K562 (cell line): ENCODE data around the gene FIZ1. TPM values are rescaled to one million over a fixed set of nuclear protein-coding genes. Genes with fewer than 3 reads are reported as not detected.
A peak's percentile ranks its signal among the peaks of the same experiment; 100 is the strongest.

ENCODE experiments used
- BMI1 ChIP-seq: fragments of 150-350 bp; IDR thresholded peaks from 2 replicates; pipeline ENCODE4 v1.6.1; 2014; ENCODE audit warnings: low read length
- BRF1 ChIP-seq: IDR thresholded peaks from 3 replicates; pipeline ENCODE4 v1.6.1; 2011; ENCODE audit warnings: borderline replicate concordance, mild to moderate bottlenecking; ENCODE audit not compliant: insufficient read length; ENCODE audit errors: extremely low read depth
- CHD2 ChIP-seq: IDR thresholded peaks from 2 replicates; pipeline ENCODE4 v1.6.1; 2011; ENCODE audit warnings: low read depth, low read length
- CTCFL ChIP-seq: IDR thresholded peaks from 2 replicates; pipeline ENCODE4 v1.6.1; 2011; ENCODE audit warnings: borderline replicate concordance, low read depth, mild to moderate bottlenecking, moderate library complexity, low read length; ENCODE audit not compliant: insufficient read depth, poor library complexity, severe bottlenecking
- EHMT2 ChIP-seq: fragments of 450-650 bp; IDR thresholded peaks from 2 replicates; pipeline ENCODE4 v1.6.1; 2018; ENCODE audit warnings: antibody characterized with exemption
- HLTF ChIP-seq: fragments of 450-650 bp; IDR thresholded peaks from 2 replicates; pipeline ENCODE4 v1.6.1; 2016
- MAZ ChIP-seq, 2 experiments: fragments of 450-650 bp in 1 of 2; sonication (generic) in 1 of 2; formaldehyde crosslinking; IDR thresholded peaks in 1 of 2; conservative IDR thresholded peaks in 1 of 2; 2 replicates each; pipeline versions ENCODE4 v1.4.0 to v1.5.0; 2020; ENCODE audit warnings: mild to moderate bottlenecking in 1 of 2, missing genetic modification reagents in 1 of 2
- NFIC ChIP-seq: fragments of 450-650 bp; IDR thresholded peaks from 2 replicates; pipeline ENCODE4 v1.6.1; 2017; ENCODE audit warnings: mild to moderate bottlenecking, inconsistent platforms
- NR2F6 ChIP-seq: fragments of 450-650 bp; formaldehyde crosslinking; IDR thresholded peaks from 2 replicates; pipeline ENCODE4 v1.4.0; 2020; ENCODE audit warnings: mild to moderate bottlenecking
- POU5F1 ChIP-seq: fragments of 150-350 bp; IDR thresholded peaks from 2 replicates; pipeline ENCODE4 v1.6.1; 2014; ENCODE audit warnings: borderline replicate concordance, low read length, low read depth, mild to moderate bottlenecking; ENCODE audit not compliant: partially characterized antibody
- SRSF7 ChIP-seq: fragments of 200-400 bp; formaldehyde crosslinking; optimal IDR thresholded peaks from 2 replicates; pipeline ENCODE3; 2017; ENCODE audit warnings: mild to moderate bottlenecking, low read depth, low read length
- TAF1 ChIP-seq: IDR thresholded peaks from 2 replicates; pipeline ENCODE4 v1.6.1; 2011; ENCODE audit warnings: mild to moderate bottlenecking, low read length, moderate library complexity; ENCODE audit not compliant: insufficient read depth, control insufficient read depth, severe bottlenecking; ENCODE audit errors: extremely low read depth
- XRCC3 ChIP-seq: fragments of 450-650 bp; IDR thresholded peaks from 2 replicates; pipeline ENCODE4 v1.6.1; 2017; ENCODE audit warnings: mild to moderate bottlenecking, moderate library complexity
- ZNF175 ChIP-seq: fragments of 200-800 bp; sonication (Bioruptor generic); IDR thresholded peaks from 2 replicates; pipeline ENCODE4 v1.6.1; 2016; ENCODE audit warnings: low read depth, mild to moderate bottlenecking, missing genetic modification characterization, missing compliant biosample characterization
- ZNF263 ChIP-seq: sonication (generic); formaldehyde crosslinking; IDR thresholded peaks from 2 replicates; pipeline ENCODE4 v1.8.0; 2022; ENCODE audit warnings: mild to moderate bottlenecking, missing genetic modification reagents, borderline replicate concordance
- ZNF436 ChIP-seq: fragments of 250-450, 450-650 bp; sonication (Bioruptor Pico); formaldehyde crosslinking; IDR thresholded peaks from 2 replicates; pipeline ENCODE4 v1.7.0; 2020; ENCODE audit warnings: mild to moderate bottlenecking
- ZNF696 ChIP-seq: fragments of 250-450 bp; sonication (Bioruptor Pico); conservative IDR thresholded peaks from 2 replicates; pipeline ENCODE4 v1.4.0; 2020; ENCODE audit warnings: mild to moderate bottlenecking, moderate library complexity
- polyA plus RNA-seq, 8 experiments: library from polyadenylated mRNA; depleted of rRNA in 4 of 8; stranded (reverse) in 5 of 8; unstranded in 3 of 8; fragments of >200 nt; fragmentation: Nextera tagmentation in 2 of 8; fragmentation: Illumina TruSeq in 1 of 8; extraction: Ambion mirVana in 2 of 8; extraction: Trizol in 1 of 8; gene quantifications; 2 replicates each; pipeline versions ENCODE4 v1.2.1 to v1.2.3, GENCODE V29; 2011 to 2014; ENCODE audit warnings: inconsistent platforms in 1 of 8, missing spikeins in 1 of 8
- total RNA-seq, 7 experiments: library from RNA; depleted of rRNA in 6 of 7; stranded (reverse); fragments of >200 nt in 6 of 7; fragmentation: Illumina TruSeq in 2 of 7; extraction: Trizol in 2 of 7; gene quantifications; 2 replicates each; pipeline versions ENCODE4 v1.2.1 to v1.2.3, GENCODE V29; 2011 to 2021; ENCODE audit warnings: low replicate concordance in 1 of 7
- TF ChIP-seq, protein P1 (sequence below): sonication (generic); formaldehyde crosslinking; IDR thresholded peaks from 2 replicates; pipeline ENCODE4 v1.8.0; 2023; ENCODE audit warnings: missing genetic modification reagents, mild to moderate bottlenecking, borderline replicate concordance
- TF ChIP-seq, protein P2 (sequence below): sonication (generic); formaldehyde crosslinking; IDR thresholded peaks from 2 replicates; pipeline ENCODE4 v1.8.1; 2023; ENCODE audit warnings: mild to moderate bottlenecking, missing genetic modification reagents

The FIZ1 gene
- total and polyA plus RNA-seq, 9 of the 15 experiments (the other 6 are each of a cell fraction or from before 2014, with no cell fraction given) = 0.79 to 17.5 (median 5.5) TPM

DNA sequence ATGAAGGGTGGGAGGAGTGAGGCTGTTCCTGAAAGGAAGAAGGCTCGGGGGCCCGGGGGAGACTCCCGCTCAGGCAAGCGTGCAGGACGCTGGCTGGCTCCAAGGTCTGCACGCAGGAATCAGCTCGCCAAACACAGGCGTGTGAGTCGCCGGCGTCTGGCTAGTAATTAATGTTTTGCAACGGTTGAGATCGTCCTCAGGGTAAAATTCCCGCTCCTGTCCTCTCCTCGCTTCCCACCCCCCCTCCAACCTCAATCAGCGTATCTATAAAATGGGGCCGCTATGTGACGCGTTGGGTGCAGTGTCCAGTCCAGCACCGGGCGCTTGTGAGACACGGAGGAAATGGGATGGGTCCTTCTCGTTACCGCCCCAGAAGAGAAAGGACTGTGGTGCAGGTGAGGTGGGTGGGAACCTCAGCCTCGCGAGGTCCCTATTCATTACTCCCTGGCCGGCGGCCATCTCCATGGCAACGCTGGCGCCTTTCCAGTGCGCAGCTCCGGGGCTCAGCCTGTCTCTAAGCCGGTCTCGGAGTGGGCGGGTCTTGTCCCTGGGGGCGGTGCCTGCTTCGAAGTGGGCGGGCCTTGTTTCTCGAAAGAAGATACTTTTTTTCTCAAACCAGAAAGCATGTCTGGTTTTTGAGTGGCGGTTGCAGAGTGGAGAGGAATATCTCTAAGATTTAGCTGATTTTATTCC is 12.2 kb downstream of the FIZ1 start (continued):
- TF ChIP-seq, protein P1, sequence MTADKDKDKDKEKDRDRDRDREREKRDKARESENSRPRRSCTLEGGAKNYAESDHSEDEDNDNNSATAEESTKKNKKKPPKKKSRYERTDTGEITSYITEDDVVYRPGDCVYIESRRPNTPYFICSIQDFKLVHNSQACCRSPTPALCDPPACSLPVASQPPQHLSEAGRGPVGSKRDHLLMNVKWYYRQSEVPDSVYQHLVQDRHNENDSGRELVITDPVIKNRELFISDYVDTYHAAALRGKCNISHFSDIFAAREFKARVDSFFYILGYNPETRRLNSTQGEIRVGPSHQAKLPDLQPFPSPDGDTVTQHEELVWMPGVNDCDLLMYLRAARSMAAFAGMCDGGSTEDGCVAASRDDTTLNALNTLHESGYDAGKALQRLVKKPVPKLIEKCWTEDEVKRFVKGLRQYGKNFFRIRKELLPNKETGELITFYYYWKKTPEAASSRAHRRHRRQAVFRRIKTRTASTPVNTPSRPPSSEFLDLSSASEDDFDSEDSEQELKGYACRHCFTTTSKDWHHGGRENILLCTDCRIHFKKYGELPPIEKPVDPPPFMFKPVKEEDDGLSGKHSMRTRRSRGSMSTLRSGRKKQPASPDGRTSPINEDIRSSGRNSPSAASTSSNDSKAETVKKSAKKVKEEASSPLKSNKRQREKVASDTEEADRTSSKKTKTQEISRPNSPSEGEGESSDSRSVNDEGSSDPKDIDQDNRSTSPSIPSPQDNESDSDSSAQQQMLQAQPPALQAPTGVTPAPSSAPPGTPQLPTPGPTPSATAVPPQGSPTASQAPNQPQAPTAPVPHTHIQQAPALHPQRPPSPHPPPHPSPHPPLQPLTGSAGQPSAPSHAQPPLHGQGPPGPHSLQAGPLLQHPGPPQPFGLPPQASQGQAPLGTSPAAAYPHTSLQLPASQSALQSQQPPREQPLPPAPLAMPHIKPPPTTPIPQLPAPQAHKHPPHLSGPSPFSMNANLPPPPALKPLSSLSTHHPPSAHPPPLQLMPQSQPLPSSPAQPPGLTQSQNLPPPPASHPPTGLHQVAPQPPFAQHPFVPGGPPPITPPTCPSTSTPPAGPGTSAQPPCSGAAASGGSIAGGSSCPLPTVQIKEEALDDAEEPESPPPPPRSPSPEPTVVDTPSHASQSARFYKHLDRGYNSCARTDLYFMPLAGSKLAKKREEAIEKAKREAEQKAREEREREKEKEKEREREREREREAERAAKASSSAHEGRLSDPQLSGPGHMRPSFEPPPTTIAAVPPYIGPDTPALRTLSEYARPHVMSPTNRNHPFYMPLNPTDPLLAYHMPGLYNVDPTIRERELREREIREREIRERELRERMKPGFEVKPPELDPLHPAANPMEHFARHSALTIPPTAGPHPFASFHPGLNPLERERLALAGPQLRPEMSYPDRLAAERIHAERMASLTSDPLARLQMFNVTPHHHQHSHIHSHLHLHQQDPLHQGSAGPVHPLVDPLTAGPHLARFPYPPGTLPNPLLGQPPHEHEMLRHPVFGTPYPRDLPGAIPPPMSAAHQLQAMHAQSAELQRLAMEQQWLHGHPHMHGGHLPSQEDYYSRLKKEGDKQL = no peak
- TF ChIP-seq SRSF7 = no peak
- TF ChIP-seq, protein P2, sequence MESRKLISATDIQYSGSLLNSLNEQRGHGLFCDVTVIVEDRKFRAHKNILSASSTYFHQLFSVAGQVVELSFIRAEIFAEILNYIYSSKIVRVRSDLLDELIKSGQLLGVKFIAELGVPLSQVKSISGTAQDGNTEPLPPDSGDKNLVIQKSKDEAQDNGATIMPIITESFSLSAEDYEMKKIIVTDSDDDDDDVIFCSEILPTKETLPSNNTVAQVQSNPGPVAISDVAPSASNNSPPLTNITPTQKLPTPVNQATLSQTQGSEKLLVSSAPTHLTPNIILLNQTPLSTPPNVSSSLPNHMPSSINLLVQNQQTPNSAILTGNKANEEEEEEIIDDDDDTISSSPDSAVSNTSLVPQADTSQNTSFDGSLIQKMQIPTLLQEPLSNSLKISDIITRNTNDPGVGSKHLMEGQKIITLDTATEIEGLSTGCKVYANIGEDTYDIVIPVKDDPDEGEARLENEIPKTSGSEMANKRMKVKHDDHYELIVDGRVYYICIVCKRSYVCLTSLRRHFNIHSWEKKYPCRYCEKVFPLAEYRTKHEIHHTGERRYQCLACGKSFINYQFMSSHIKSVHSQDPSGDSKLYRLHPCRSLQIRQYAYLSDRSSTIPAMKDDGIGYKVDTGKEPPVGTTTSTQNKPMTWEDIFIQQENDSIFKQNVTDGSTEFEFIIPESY (CRISPR knock-in tag) = 0 out of 2 replicates have a peak, but pooled peaks have one; percentile 16
- TF ChIP-seq XRCC3 = no peak
- peak; percentile 87 for TF ChIP-seq CHD2
- no peak for TF ChIP-seq ZNF696 (CRISPR knock-in tag)
- TF ChIP-seq EHMT2 = no peak
- no peak for TF ChIP-seq ZNF175
- no peak for TF ChIP-seq NR2F6 (CRISPR knock-in tag)
- TF ChIP-seq HLTF = no peak
- TF ChIP-seq POU5F1 = no peak
- peak; percentile 87 for TF ChIP-seq BMI1
- peak in 1 of 2 experiments; percentile 30; a peak in 2 of 4 replicates for TF ChIP-seq MAZ (CRISPR knock-in tag; conservative IDR thresholded peaks at IDR 0.05 in 1 of 2, IDR thresholded peaks at IDR 0.05 in 1 of 2)
- TF ChIP-seq BRF1 = no peak
- no peak for TF ChIP-seq TAF1
- 0 out of 2 replicates have a peak, but pooled peaks have one; percentile 42 for TF ChIP-seq ZNF263
- peak; percentile 96 for TF ChIP-seq NFIC
- TF ChIP-seq ZNF436 (CRISPR knock-in tag) = no peak
- no peak for TF ChIP-seq CTCFL
